T-cell (primary cell): ENCODE data around the gene TIMP2. TPM values are rescaled to one million over a fixed set of nuclear protein-coding genes. Genes with fewer than 3 reads are reported as not detected.
"Not testable (repeated sequence)": the region's sequence is repeated elsewhere in the genome, so short reads cannot be mapped to it uniquely, and the experiment has no call there.

Experiments
- ATAC-seq, 4 experiments: fragments of 200-7000 bp in 3 of 4; fragments of 150-1000 bp in 1 of 4; cut with Tn5 transposase; replicated peaks in 1 of 4; 1 replicate in 3 of 4; 2 replicates in 1 of 4; pipeline ENCODE4 v1.10.0; 2021; ENCODE audit warnings: moderate library complexity in 3 of 4, mild to moderate bottlenecking in 2 of 4, moderate number of reproducible peaks in 1 of 4
- CTCF ChIA-PET, 2 donors: fragments of 300-600 bp; sonication (Branson Sonifier 250); formaldehyde crosslinking; loops; one replicate each; lab custom pipeline; 2022; ENCODE audit warnings: antibody characterized with exemption in 2 of 2; lab: Charles Lee
- POLR2A ChIA-PET, 2 donors: fragments of 300-600 bp; sonication (Branson Sonifier 250); formaldehyde crosslinking; loops; one replicate each; lab custom pipeline; 2022; ENCODE audit warnings: antibody characterized with exemption in 2 of 2; lab: Charles Lee
- DNase-seq, 35 experiments: peaks; one replicate each; pipeline versions ENCODE4 v3.0.0 to v3.0.0-alpha.2; 2013 to 2023
- H3K27ac ChIP-seq: one replicate; pipeline ENCODE4 v1.5.1; 2013; ENCODE audit warnings: low read length
- H3K27me3 ChIP-seq, 2 experiments: replicated peaks in 1 of 2; 1 replicate in 1 of 2; 2 replicates in 1 of 2; pipeline versions ENCODE4 v1.6.1 to v1.7.0; 2013; ENCODE audit warnings: low read length in 1 of 2, mixed read lengths in 1 of 2; ENCODE audit not compliant: control insufficient read depth in 2 of 2, insufficient read depth in 2 of 2; ENCODE audit errors: extremely low read depth in 1 of 2
- H3K36me3 ChIP-seq, 2 donors: 1 replicate in 1 of 2; 2 replicates in 1 of 2; pipeline versions ENCODE4 v1.6.1 to v1.7.0; 2013; ENCODE audit warnings: low read length in 1 of 2; ENCODE audit not compliant: control insufficient read depth in 2 of 2, insufficient read depth in 1 of 2; ENCODE audit errors: extremely low read depth in 1 of 2
- H3K4me1 ChIP-seq, 2 experiments: 1 replicate in 1 of 2; 2 replicates in 1 of 2; pipeline versions ENCODE4 v1.6.1 to v1.7.0; 2013; ENCODE audit warnings: low read length in 2 of 2, mixed read lengths in 1 of 2; ENCODE audit not compliant: insufficient read depth in 2 of 2, control insufficient read depth in 1 of 2; ENCODE audit errors: extremely low read depth in 1 of 2
- H3K4me3 ChIP-seq, 2 donors: 1 replicate in 1 of 2; 2 replicates in 1 of 2; pipeline versions ENCODE4 v1.5.1 to v1.7.0; 2013; ENCODE audit warnings: mild to moderate bottlenecking in 2 of 2, low read length in 1 of 2, moderate library complexity in 1 of 2; ENCODE audit not compliant: control insufficient read depth in 1 of 2; ENCODE audit errors: extremely low read depth in 1 of 2
- H3K9me3 ChIP-seq: 2 replicates; pipeline ENCODE4 v1.7.0; 2013
- H3K27ac Mint-ChIP-seq, 2 donors: one replicate each; pipeline ENCODE4 v1.8.0; 2020 to 2021; ENCODE audit warnings: mild to moderate bottlenecking in 2 of 2, mixed read lengths in 2 of 2
- H3K27me3 Mint-ChIP-seq, 2 donors: one replicate each; pipeline ENCODE4 v1.8.0; 2021 to 2022; ENCODE audit warnings: mixed read lengths in 2 of 2
- H3K36me3 Mint-ChIP-seq: one replicate; pipeline ENCODE4 v1.8.0; 2021; ENCODE audit warnings: mixed read lengths
- H3K4me1 Mint-ChIP-seq, 3 donors: one replicate each; pipeline ENCODE4 v1.8.0; 2020 to 2022; ENCODE audit warnings: mixed read lengths in 3 of 3, mild to moderate bottlenecking in 1 of 3
- H3K4me3 Mint-ChIP-seq, 3 donors: one replicate each; pipeline ENCODE4 v1.8.0; 2020 to 2022; ENCODE audit warnings: mild to moderate bottlenecking in 3 of 3, mixed read lengths in 3 of 3, moderate library complexity in 3 of 3
- H3K9me3 Mint-ChIP-seq, 3 donors: one replicate each; pipeline ENCODE4 v1.8.0; 2020 to 2022; ENCODE audit warnings: mixed read lengths in 3 of 3
- WGBS: methylation state at CpG from one replicate; pipeline ENCODE4 v1.1.5; 2013; ENCODE audit warnings: missing lambda C conversion rate; ENCODE audit not compliant: insufficient coverage; 5-methylcytosine and 5-hydroxymethylcytosine counted together
- total RNA-seq, 35 experiments: library from RNA in 6 of 35; stranded (reverse) in 6 of 35; fragments of 120-200 nt in 1 of 35; gene quantifications; one replicate each; pipeline versions ENCODE4 v1.2.1 to v1.2.4 and lab custom pipeline; 2013 to 2026

TIMP2 gene
- total RNA-seq, 5 donors from 2014 or later (not counting 1 experiment from before 2014, with no cell fraction given) = 5.1 to 6.7 (median 6.5) TPM

DNA sequence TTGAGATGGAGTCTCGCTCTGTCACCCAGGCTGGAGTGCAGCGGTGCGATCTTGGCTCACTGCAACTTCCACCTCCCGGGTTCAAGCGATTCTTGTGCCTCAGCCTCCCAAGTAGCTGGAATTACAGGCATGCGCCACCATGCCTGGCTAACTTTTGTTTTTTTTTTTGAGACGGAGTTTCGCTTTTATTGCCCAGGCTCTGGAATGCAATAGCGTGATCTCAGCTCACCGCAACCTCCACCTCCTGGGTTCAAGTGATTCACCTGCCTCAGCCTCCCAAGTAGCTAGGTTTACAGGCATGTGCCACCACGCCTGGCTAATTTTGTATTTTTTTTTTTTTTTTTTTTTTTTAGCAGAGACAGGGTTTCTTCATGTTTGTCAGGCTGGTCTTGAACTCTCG lies 20.3 kb upstream of the TIMP2 start:
- peaks cover 7 to 18% of the 10 kb centered on the region in 2 donors for H3K27me3 Mint-ChIP-seq
- H3K4me3 Mint-ChIP-seq, H3K9me3 ChIP-seq, POLR2A ChIA-PET, H3K4me1 ChIP-seq, CTCF ChIA-PET, H3K36me3 Mint-ChIP-seq, H3K4me1 Mint-ChIP-seq, H3K9me3 Mint-ChIP-seq, H3K27ac ChIP-seq, H3K4me3 ChIP-seq, H3K27ac Mint-ChIP-seq, DNase-seq, ATAC-seq, H3K36me3 ChIP-seq: not testable (repeated sequence)
- peaks cover 0 to 37% of the 10 kb centered on the region in 2 experiments for H3K27me3 ChIP-seq
- 95% methylated on average over 4 of the region's 12 CpGs for WGBS

DNA sequence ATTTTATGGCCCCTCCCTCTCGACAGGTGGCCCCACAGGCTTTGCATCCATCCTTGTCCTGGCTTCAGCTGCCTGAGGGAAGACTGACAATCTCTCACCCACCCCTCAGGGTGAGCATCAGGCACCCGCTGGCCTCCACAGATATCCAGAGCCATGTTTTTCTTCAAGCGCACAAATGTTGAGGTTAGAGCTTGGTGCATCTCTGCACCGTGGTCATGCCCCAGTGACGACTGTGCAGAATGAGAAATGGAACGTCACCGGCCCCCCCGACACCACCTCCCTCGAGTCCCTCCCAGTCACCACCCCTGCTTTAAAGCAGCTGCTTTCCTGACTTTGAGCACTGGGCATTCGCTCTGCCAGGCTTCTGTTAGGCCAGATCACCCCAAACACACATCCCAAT lies 19.8 kb upstream of the TIMP2 start:
- Histone ChIP-seq H3K27me3 (peaks cover 0 to 37% of the 10 kb centered on the region in 2 experiments), H3K4me3 (no peak overlapping the region), H3K9me3 (no peaks in the 10 kb centered on the region), H3K4me1 (no peaks in the 10 kb centered on the region), H3K36me3 (no peaks in the 10 kb centered on the region), H3K27ac (no peak overlapping the region)
- ATAC-seq = no peak
- peaks cover 0 to 2% (median 2%) of the 10 kb centered on the region in 3 donors for H3K9me3 Mint-ChIP-seq
- no peak overlapping the region for H3K4me3 Mint-ChIP-seq
- H3K27ac Mint-ChIP-seq = no peak overlapping the region
- ChIA-PET CTCF (no interaction called here), POLR2A (no interaction called here)
- WGBS = 66% methylated on average over 9 of the region's 10 CpGs
- H3K27me3 Mint-ChIP-seq = peaks cover 7 to 18% of the 10 kb centered on the region in 2 donors
- no peaks in the 10 kb centered on the region for H3K36me3 Mint-ChIP-seq
- DNase-seq = no peak
- no peaks in the 10 kb centered on the region for H3K4me1 Mint-ChIP-seq

DNA sequence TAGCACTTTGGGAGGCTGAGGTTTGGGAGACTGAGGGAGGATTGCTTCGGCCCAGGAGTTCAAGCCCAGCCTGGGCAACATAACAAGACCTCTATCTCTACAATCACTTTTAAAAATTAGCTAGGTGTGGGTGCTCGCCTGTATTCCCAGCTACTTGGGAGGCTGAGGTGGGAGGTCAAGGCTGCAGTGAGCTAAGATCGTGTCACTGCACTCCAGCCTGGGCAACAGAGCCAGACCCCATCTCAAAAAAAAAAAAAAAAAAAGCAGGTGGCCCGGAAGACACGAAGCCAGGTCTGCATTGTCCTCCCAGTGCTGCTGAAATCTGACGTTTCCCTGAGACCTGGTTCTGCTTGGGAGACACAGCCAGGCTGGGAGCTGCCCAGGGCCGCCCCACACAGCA lies 18.8 kb upstream of the TIMP2 start:
- Histone ChIP-seq H3K9me3 (no peaks in the 10 kb centered on the region), H3K4me1 (no peaks in the 10 kb centered on the region), H3K27me3 (peaks cover 0 to 42% of the 10 kb centered on the region in 2 experiments), H3K36me3 (no peaks in the 10 kb centered on the region), H3K4me3 (no peak overlapping the region), H3K27ac (no peak overlapping the region)
- POLR2A ChIA-PET = no interaction called here
- H3K27me3 Mint-ChIP-seq = peaks cover 7 to 18% of the 10 kb centered on the region in 2 donors
- H3K4me3 Mint-ChIP-seq = no peak overlapping the region
- no peaks in the 10 kb centered on the region for H3K36me3 Mint-ChIP-seq
- CTCF ChIA-PET = interaction anchor here in 1 of 2 donors (0.7 kb wide), 2 partner anchors 41 to 606 kb away, joined by 3 to 7 read pairs; no protein-coding TSS in a partner anchor
- no peaks in the 10 kb centered on the region for H3K4me1 Mint-ChIP-seq
- ATAC-seq (no peak), DNase-seq (no peak)
- 86% methylated on average over 1 of the region's 7 CpGs for WGBS
- no peak overlapping the region for H3K27ac Mint-ChIP-seq
- no peaks in the 10 kb centered on the region for H3K9me3 Mint-ChIP-seq

DNA sequence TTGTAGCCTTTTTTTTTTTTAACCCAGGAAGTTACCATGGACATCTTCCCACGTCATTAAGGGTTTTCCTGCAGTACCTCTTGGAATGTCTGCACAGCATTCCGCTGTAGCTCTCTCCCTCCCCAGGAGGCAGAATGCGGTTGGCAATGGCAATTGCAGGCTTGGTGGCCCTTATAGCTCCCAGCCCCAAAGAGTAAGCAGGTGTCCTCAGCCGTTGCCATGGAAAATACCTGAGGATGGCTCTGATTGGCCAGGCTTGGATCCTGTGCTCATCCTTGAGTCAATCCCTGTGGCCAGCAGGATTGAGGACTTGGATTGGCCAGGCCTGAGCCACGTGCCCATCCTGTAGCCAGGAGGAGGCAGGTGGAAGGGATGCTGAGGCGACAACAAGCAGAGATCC lies 15.5 kb upstream of the TIMP2 start:
- peaks cover 7 to 13% of the 10 kb centered on the region in 2 donors for H3K27me3 Mint-ChIP-seq
- Histone ChIP-seq H3K4me3 (no peak overlapping the region), H3K36me3 (no peaks in the 10 kb centered on the region), H3K9me3 (no peaks in the 10 kb centered on the region), H3K27ac (no peak overlapping the region), H3K27me3 (peaks cover 0 to 31% of the 10 kb centered on the region in 2 experiments), H3K4me1 (no peaks in the 10 kb centered on the region)
- H3K4me3 Mint-ChIP-seq = no peak overlapping the region
- 77% methylated on average over 6 of the region's 6 CpGs for WGBS
- H3K4me1 Mint-ChIP-seq = no peaks in the 10 kb centered on the region
- DNase-seq (no peak), ATAC-seq (no peak)
- no peaks in the 10 kb centered on the region for H3K9me3 Mint-ChIP-seq
- H3K36me3 Mint-ChIP-seq = no peaks in the 10 kb centered on the region
- CTCF ChIA-PET = no interaction called here
- no peak overlapping the region for H3K27ac Mint-ChIP-seq
- POLR2A ChIA-PET = no interaction called here

DNA sequence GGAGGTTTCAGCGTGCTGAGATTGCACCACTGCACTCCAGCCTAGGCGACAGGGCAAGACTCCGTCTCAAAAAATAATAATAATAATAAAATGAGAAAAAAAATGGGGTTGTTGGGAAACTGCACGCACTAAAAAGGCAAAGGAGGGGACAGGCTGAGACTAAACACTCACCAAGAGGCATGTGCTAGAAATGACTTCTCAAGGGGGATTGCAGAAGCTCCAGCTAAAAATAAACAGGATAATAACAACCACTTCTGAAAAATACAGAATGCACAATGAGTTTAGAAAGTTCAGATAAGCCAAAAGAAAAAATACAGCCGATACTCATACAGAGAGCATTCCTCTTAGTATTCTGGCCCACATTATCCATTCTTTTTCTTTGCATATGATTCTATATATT lies 15.1 kb upstream of the TIMP2 start:
- H3K36me3 Mint-ChIP-seq = no peaks in the 10 kb centered on the region

DNA sequence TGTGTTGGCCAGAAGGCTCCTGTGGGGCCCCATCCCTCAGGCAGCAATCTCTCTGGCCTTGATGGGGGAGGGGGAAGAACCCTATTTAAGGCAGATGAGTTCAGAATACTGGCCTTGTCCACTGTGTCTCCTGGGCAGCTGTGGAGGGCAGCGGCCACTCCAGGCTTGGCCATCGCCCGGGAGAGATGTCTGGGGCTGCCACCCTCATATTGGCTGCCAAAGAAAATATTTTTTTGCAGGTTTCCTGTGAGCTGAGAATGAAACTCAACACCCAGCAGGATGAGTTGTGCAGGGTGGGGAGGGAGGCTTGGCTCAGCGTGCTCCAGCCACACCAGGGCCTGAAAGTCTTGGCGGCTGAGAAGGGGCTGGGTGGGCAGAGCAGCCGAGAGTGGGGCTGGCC lies 14.4 kb upstream of the TIMP2 start:
- Histone ChIP-seq H3K36me3 (no peaks in the 10 kb centered on the region), H3K9me3 (no peaks in the 10 kb centered on the region), H3K27ac (no peak overlapping the region), H3K4me3 (no peak overlapping the region), H3K4me1 (no peaks in the 10 kb centered on the region), H3K27me3 (peaks cover 0 to 34% of the 10 kb centered on the region in 2 experiments)
- ATAC-seq (no peak), DNase-seq (no peak)
- Mint-ChIP-seq H3K36me3 (no peaks in the 10 kb centered on the region), H3K4me1 (no peaks in the 10 kb centered on the region), H3K4me3 (no peak overlapping the region), H3K27ac (no peak overlapping the region), H3K9me3 (no peaks in the 10 kb centered on the region), H3K27me3 (peaks cover 9 to 10% of the 10 kb centered on the region in 2 donors)
- POLR2A ChIA-PET = no interaction called here
- CTCF ChIA-PET = no interaction called here
- 90% methylated on average over 5 of the region's 6 CpGs for WGBS

More for the DNA sequence above, 15.1 kb upstream of the TIMP2 start:
- peaks cover 0 to 33% of the 10 kb centered on the region in 2 experiments for H3K27me3 ChIP-seq
- DNase-seq (no peak), ATAC-seq (no peak)
- Mint-ChIP-seq H3K4me3 (no peak overlapping the region), H3K4me1 (no peaks in the 10 kb centered on the region), H3K27ac (no peak overlapping the region), H3K9me3 (no peaks in the 10 kb centered on the region), H3K27me3 (peaks cover 10 to 13% of the 10 kb centered on the region in 2 donors)
- ChIA-PET POLR2A (no interaction called here), CTCF (no interaction called here)
- no peak overlapping the region for H3K4me3 ChIP-seq
- no peaks in the 10 kb centered on the region for H3K36me3 ChIP-seq
- no peaks in the 10 kb centered on the region for H3K9me3 ChIP-seq
- no peaks in the 10 kb centered on the region for H3K4me1 ChIP-seq
- no peak overlapping the region for H3K27ac ChIP-seq
- no CpG with 5 or more reads among the region's 5 CpGs for WGBS

DNA sequence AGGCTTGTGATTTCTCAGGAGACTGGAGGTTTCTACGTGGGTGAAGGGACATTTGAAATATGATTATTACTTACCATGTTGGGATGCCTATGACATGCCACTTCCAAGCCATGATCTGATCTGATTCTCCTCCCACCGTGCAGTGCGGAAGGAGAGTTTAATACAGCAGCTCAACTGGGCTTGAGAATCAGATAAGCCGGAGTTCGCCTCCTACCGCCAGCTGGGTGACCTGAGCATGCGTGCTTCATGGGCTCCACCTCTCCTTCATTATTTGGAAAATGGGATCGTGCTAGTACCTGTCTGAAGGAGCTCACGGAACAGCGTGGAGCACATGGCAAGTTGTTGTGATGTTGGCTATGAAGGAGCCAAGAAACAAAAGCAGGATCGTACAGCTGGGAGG lies 12.4 kb upstream of the TIMP2 start:
- CTCF ChIA-PET = no interaction called here
- Mint-ChIP-seq H3K4me1 (peaks cover 0 to 14% (median 10%) of the 10 kb centered on the region in 3 donors), H3K27ac (no peak overlapping the region), H3K9me3 (no peaks in the 10 kb centered on the region), H3K36me3 (no peaks in the 10 kb centered on the region), H3K4me3 (no peak overlapping the region), H3K27me3 (peaks cover under 1 to 4% of the 10 kb centered on the region in 2 donors)
- no peaks in the 10 kb centered on the region for H3K9me3 ChIP-seq
- no peak for ATAC-seq
- WGBS = 97% methylated on average over 9 of the region's 11 CpGs
- H3K4me3 ChIP-seq = no peak overlapping the region
- POLR2A ChIA-PET = no interaction called here
- H3K4me1 ChIP-seq = peaks cover 0 to 12% of the 10 kb centered on the region in 2 experiments
- DNase-seq = no peak
- H3K36me3 ChIP-seq = no peaks in the 10 kb centered on the region
- peaks cover 0 to 26% of the 10 kb centered on the region in 2 experiments for H3K27me3 ChIP-seq
- H3K27ac ChIP-seq = no peak overlapping the region
